Hematopoietic multipotent progenitor cell treated with erythropoietin and hydrocortisone succinate and interleukin-3 and kit ligand, for 4 days (in vitro differentiated cells): ENCODE measurements around the gene RNF212B.

Experiments
- DNase-seq: peaks from one replicate; pipeline ENCODE4 v3.0.0-alpha.2; 2015

RNF212B gene

GRCh38 chr14:23297611-23298277 is 60.0 kb downstream of the RNF212B start:
- peak; percentile 54 for DNase-seq

- DNase-seq, result peak; percentile 77
Measured at GRCh38 chr14:23299211-23299957, 61.6 kb downstream of the RNF212B start.

GRCh38 chr14:23299986-23300686 is 62.4 kb downstream of the RNF212B start:
- peak; percentile 22 for DNase-seq

GRCh38 chr14:23300687-23301223 is 63.0 kb downstream of the RNF212B start:
- DNase-seq, result peak; percentile 28

- DNase-seq, result peak; percentile 99
Measured at GRCh38 chr14:23301288-23301968, 63.7 kb downstream of the RNF212B start.

GRCh38 chr14:23301969-23302289 is 64.2 kb downstream of the RNF212B start:
- no peak for DNase-seq

GRCh38 chr14:23302290-23303225 is 64.8 kb downstream of the RNF212B start, which contains the start of gene PPP1R3E:
Gene PPP1R3E (minus strand): TSS chr14:23302859. CDS start chr14:23302576, 283 bp downstream.
- DNase-seq, result peak; percentile 87

- DNase-seq, result peak; percentile 95
Measured at GRCh38 chr14:23306412-23307145, 68.8 kb downstream of the RNF212B start, which contains the start of gene BCL2L2. Gene BCL2L2 (plus strand): TSS chr14:23306833. CDS start chr14:23307768, 935 bp downstream.

- no peak for DNase-seq
Measured at GRCh38 chr14:23307146-23307530, 69.4 kb downstream of the RNF212B start.

- DNase-seq, result no peak
Measured at GRCh38 chr14:23307687-23308644, 70.2 kb downstream of the RNF212B start.

GRCh38 chr14:23308721-23309445 is 71.1 kb downstream of the RNF212B start:
- no peak for DNase-seq

GRCh38 chr14:23310546-23310945 is 72.8 kb downstream of the RNF212B start:
- DNase-seq, result no peak

GRCh38 chr14:23316300-23316699 is 78.6 kb downstream of the RNF212B start:
- no peak for DNase-seq

- DNase-seq, result no peak
Measured at GRCh38 chr14:23319746-23320583, 82.2 kb downstream of the RNF212B start.

GRCh38 chr14:23320584-23321571 is 83.1 kb downstream of the RNF212B start, which contains the start of gene PABPN1:
Gene PABPN1 (plus strand): TSS chr14:23321457. CDS start chr14:23321470, 13 bp downstream.
- DNase-seq, result peak; percentile 100
